Activated T-cell treated with anti-CD3 and anti-CD28 coated beads for 24 hours (primary cell): ENCODE results near the gene TYMS.

Experiments used
- DNase-seq: peaks from one replicate; pipeline ENCODE4 v3.0.0-alpha.2; 2020; ENCODE audit warnings: low read depth

The TYMS gene

DNA sequence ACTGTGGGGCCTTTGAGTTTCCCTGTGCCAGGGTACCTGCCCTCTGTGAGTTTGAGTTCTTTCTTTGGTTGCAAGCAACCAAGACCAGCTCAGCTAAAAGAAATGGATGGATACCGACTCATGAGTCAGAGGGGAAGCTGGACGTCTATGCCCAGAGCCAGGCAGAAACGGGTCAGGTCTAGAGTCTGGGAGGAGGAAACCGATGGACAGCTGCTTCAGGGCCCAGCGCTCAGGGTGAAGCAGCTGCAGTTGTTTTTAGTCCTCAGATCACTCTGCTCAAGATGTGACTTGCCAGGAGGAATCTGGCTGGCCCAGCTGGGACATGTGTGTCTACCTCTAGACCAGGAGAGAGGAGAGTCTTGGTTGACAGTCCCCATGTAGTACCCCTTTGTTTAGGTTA lies 10.1 kb upstream of the TYMS start:
- no peak for DNase-seq

DNA sequence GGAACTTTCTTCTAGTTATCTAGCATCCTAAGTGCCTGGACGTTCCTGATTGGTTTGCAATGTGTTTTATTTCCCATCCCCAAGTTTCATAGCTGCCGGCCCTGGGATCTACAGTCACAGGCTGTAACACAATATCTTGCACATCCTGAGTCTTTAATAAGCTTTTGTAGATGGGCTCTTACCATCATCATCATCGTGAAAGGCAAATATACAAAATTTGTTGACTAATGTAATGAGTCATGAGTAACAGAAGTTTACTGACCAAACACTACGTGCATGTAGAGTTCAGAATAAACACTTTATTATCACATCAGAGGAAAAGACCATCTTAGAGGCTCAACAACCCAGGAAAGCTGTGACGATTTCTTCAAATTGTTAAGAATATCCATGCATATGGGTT lies 8.1 kb upstream of the TYMS start:
- no peak for DNase-seq

DNA sequence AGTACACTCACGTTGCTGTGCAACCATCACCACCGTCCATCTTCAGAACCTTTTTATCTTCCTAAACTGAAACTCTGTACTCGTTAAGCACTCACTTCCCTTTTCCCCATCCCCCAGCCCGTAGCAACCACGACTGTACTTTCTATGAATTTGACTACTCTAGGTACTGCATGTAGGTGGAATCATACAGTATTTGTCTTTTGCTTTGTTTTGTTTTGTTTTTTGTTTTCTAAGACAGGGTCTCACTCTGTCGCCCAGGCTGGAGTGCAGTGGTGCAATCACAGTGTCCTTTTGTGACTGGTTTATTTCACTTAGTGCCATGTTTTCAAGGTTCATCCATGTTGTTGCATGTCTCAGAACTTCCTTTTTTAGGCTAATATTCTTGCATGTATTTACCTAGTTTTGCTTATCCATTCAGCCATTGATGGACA lies 7.0 kb upstream of the TYMS start:
- no peak for DNase-seq

DNA sequence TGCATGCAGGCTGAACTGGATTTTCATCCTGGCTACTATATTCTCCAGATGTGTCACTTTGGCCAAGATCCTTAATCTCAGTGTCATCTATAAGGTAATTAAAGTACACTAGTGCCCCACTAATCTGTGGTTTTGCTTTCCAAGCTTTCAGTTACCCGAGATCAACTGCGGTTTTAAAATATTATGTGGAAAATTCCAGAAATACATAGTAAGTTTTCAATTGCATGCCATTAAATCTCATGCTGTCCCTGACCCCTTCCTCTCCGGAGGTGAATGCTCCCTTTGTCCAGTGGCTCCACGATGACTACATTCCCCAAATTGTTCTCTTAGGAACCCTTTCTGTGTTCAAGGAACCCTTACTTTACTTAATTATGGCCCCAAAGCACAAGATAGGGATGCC lies 5.3 kb upstream of the TYMS start:
- DNase-seq: no peak

DNA sequence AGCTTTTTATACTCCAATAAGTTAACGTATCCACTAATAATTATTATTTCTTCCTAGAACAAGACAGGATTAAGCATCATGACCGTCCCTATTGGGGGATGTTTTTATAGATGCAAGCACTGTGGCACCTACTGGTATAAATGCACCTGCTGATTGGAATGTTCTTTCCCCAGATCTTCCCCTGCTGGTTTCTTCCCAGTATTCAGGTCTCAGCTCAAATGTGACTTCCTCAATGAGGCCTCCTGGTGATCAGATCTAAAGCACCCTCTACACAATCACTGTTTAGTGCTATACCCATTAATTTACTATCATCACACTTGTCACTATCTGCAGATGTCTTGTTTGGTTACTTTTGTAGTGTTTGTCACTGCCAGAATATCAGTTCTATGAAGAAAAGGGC lies 3.9 kb upstream of the TYMS start:
- DNase-seq: no peak

DNA sequence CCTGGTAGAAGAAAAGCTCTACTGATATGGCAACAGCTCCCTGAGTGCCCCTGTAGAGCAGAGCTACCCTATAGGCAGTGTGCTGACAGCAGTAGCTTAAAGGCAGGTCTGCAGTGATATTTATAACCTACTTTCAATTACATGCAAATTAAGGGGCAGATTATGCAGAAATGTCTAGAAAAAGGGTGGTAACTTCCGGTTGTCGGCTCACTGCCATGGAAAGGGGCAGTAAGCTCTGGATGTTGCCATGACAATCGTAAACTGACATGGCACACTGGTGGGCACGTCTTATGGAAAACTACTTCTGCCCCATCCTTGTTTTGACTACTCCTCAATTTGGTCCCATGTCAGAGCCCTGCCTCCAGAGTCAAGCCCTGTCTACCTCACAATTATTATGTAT lies 2.9 kb upstream of the TYMS start:
- no peak for DNase-seq

DNA sequence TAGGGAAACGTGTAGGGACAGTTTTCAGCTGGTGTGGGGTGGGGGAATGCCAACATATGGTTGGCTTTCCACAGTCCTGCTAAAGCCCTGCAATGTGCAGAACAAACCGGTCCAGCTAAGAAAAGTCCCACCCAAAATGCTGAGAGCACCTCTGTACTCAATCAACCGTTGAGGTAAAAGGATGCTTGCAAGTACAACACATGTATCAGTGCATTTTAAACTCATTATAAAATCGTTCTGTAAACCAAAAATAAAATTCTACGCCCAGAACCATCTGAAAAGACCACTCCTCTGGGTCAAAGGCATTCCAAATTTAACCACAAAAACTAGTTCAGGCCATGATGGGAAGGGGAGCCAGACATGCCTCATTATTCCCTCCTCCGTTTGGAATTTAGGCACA lies 2.0 kb upstream of the TYMS start:
- no peak for DNase-seq

DNA sequence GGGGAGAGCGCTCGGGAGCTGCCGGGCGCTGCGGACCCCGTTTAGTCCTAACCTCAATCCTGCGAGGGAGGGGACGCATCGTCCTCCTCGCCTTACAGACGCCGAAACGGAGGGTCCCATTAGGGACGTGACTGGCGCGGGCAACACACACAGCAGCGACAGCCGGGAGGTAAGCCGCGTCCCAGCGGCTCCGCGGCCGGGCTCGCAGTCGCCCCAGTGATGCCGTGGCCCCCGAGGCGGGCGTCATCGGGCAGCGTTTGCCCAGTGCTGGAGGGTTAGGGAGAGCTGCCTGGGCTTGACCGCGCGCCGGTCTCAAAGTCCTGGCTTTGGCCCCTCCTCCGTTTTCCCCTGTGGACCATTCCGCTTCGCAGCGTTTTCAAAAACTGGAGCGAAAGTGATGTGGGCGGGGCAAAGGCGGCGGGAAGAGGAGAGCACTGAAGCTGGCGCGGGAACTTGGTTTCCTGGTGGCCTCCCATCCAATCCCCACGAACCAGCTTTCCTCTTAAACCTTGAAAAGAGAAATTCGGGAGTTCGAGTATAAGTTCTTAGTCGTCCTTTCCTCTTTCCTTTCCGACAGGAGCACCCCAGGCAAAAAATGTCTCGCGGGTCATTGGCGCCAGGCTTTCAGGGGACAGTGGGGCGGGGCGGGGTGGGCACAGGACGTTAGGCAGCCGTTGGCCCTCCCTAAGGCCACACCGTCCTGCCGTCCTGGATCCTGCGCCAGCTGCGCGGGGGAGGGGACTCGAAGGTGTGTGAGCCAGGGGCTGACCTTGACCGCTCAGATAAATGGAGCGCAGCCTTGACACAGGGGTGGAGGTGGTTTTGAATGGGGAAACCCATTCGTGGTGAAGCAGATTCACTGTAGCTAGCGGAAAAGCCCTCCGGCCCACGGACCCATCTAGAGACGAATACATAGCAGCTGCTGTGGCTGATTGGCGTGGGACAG lies 821 bp downstream of the TYMS start:
- DNase-seq: peak; percentile 59

DNA sequence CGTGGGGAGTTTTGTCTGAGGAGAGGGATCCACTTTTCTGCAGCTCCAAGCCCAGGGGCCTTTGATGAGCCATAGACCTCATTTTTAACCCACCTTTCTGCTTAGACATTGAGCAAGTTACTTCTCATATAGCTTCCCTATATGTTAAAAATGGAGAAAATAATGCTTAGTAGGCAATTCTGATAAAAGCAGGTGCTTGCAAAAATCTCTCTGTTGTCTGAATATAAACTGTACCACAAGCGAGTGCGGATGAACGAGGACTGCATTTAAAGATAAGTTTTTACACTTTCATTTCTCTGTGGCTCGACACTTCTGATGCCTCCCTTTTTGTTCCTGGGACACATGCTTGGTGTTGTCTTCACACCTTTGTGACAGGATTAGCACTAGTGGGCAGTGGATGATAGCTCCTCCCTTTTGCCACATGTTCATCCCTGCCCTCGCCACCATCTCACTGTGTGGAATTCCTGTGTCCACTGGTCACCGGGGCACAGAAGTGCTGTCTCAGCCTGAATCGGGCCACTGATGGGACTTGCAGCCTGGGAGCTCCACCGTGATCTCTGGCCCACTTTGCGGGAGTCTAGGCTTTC lies 1.6 kb downstream of the TYMS start:
- DNase-seq: no peak

DNA sequence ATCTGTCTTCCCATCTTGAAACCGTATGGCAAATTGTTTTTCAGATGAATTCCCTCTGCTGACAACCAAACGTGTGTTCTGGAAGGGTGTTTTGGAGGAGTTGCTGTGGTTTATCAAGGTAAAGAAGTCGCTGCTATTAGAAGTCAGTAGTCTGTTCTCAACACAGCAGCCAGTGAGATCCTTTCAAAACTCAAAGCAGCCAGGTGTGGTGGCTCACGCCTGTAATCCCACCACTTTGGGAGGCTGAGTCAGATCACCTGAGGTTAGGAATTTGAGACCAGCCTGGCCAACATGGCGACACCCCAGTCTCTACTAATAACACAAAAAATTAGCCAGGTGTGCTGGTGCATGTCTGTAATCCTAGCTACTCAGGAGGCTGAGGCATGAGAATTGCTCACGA lies 2.1 kb downstream of the TYMS start:
- no peak for DNase-seq

DNA sequence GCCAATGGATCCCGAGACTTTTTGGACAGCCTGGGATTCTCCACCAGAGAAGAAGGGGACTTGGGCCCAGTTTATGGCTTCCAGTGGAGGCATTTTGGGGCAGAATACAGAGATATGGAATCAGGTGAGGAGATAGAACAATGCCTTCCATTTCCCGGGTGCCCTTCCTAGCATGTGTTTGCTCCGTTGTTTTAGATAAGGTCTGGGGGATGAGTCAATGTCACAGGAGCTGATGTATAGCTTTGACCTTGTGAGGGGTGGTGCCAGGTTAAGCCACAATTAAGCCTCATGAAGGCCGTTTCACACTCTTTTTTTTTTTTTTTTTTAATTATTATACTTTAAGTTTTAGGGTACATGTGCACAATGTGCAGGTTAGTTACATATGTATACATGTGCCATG lies 4.7 kb downstream of the TYMS start:
- DNase-seq: no peak

DNA sequence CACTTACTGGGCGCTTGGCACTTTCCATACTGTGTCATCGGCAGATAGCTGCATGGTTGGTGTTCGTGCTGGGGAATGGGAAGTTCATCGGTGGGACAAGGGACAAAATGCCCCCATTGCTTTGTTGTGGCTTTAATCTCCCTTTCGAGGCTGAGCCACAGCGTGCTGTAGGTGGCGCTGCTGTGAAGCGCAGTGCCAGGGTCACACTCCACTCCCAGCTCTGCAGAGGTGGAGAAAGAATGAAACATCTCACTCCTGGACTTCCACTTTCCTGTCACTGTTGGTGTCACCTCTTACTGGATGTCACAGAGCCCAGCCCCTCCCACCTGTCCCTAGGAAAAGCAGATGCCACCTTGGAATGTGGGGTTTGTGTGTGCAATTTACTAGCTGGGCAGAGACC lies 8.7 kb downstream of the TYMS start:
- no peak for DNase-seq

DNA sequence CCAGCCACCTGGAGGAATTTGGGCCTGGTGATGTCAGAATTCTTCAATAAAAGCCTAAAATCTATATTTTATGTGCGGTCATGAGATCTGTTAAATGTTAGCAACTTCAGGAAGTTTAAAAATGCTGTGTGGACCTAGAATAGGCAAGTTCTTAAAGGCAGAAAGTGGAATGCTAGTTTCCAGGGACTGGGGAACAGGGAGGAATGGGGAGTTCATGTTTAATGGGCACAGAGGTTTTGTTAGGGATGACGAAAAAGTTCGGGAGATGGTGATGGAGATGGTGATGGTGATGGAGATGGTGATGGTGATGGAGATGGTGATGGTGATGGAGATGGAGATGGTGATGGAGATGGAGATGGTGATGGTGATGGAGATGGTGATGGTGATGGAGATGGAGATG lies 9.2 kb downstream of the TYMS start:
- no peak for DNase-seq

DNA sequence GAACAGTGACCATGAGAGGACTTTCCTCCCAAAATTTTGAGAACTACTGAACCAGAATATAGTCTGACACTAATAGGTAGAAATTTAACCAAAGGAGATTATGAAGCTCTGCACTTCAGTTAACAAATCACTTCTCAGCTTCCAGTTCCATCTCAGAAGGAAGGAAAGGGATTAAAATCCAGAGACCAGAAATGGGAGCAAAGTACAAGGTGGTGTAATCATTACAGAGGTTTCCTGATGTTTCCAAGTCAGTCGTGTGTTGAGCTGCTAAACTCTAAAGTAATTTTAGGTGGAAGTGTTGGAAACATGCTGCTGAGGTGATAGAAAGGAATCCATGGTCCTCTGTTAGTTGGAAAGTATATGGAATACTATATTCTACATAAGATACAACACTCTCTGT lies 10.8 kb downstream of the TYMS start:
- DNase-seq: no peak

DNA sequence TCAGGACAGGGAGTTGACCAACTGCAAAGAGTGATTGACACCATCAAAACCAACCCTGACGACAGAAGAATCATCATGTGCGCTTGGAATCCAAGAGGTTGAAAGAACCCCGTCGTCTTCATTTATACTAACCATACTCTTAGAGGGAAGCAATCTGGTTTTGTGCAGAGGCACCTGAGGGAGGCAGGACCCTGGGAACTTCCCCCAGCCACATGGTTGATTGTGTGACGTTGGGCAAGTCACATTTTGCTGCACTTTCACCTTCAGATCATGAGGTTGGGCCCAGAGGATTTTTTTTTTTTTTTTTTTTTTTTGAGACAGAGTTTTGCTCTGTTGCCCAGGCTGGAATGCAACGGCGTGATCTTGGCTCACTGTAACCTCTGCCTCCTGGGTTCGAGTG lies 11.6 kb downstream of the TYMS start:
- DNase-seq: no peak

DNA sequence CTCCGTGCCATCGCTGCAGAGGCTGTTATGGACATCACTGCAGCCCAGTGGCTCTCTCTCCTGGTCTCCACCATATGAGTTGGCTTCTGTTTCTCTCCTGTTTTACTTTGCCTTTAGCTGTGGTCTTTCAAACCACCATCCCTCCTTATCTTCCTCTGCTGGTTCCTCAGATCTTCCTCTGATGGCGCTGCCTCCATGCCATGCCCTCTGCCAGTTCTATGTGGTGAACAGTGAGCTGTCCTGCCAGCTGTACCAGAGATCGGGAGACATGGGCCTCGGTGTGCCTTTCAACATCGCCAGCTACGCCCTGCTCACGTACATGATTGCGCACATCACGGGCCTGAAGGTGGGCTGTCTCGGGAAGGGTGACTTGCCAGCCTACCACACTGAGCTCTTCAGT lies 13.1 kb downstream of the TYMS start:
- DNase-seq: no peak

DNA sequence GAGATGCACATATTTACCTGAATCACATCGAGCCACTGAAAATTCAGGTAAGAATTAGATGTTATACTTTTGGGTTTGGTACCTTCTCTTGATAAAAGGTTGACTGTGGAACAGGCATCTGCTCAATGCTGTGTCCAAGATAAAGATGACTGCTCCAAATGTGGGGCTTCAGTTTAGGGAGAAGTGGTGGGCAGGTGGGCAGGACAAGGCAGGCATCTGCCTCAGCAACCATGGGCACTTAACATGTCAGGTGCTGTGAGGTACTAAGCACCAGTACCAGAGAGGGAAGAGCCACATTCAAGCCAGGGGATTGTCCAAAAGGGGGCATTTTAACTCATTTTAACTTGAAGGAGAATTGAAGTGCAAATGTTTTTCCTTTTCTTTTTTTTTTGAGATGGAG lies 14.0 kb downstream of the TYMS start:
- DNase-seq: no peak

DNA sequence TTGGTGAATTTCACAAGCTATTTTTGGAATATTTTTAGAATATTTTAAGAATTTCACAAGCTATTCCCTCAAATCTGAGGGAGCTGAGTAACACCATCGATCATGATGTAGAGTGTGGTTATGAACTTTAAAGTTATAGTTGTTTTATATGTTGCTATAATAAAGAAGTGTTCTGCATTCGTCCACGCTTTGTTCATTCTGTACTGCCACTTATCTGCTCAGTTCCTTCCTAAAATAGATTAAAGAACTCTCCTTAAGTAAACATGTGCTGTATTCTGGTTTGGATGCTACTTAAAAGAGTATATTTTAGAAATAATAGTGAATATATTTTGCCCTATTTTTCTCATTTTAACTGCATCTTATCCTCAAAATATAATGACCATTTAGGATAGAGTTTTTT lies 15.9 kb downstream of the TYMS start:
- DNase-seq: no peak

DNA sequence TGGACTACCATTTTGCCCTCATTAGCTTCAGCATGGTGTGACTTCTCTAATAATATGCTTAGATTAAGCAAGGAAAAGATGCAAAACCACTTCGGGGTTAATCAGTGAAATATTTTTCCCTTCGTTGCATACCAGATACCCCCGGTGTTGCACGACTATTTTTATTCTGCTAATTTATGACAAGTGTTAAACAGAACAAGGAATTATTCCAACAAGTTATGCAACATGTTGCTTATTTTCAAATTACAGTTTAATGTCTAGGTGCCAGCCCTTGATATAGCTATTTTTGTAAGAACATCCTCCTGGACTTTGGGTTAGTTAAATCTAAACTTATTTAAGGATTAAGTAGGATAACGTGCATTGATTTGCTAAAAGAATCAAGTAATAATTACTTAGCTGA lies 16.3 kb downstream of the TYMS start:
- DNase-seq: no peak

DNA sequence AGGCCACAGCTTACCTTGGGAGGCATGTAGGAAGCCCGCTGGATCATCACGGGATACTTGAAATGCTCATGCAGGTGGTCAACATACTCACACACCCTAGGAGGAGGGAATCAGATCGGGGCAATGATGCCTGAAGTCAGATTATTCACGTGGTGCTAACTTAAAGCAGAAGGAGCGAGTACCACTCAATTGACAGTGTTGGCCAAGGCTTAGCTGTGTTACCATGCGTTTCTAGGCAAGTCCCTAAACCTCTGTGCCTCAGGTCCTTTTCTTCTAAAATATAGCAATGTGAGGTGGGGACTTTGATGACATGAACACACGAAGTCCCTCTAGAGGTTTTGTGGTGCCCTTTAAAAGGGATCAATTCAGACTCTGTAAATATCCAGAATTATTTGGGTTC lies 17.9 kb downstream of the TYMS start:
- DNase-seq: no peak

DNA sequence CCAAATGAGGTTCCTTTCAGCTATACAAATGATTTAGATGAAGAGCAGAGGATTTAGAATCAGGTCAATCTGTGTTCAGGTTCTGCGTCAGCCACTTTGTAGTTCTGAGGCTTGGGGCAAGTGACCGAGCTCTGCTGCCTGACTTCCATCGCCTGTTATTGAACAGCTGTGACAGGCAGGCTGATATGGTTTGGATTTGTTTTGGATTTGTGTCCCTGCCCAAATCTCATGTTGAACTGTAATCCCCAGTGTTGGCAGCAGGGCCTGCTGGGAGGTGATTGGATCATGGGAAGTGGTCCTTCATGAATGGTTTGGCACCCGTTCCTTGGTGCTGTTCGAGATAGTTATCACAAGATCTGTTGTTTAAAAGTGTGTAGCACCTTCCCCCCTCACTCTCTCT lies 18.6 kb downstream of the TYMS start:
- no peak for DNase-seq

DNA sequence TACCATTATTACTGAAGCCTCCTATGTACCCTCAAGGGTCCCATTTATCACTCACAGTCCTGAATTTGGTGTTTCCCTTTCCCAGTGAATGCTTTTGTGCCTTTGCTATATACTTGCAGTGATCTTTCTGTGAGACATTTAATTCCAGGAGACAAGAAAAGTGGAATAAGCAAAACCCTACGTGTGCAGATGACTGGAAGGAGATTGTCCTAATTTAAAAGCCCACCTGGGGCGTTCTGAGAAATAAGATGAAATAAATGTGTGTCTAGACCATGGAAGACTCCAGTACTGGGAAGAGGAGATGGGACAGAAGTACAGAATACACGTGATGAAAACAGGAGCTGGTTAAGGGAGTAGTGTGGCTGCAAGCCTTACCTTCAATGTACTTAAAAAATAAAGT lies 19.3 kb downstream of the TYMS start:
- no peak for DNase-seq

DNA sequence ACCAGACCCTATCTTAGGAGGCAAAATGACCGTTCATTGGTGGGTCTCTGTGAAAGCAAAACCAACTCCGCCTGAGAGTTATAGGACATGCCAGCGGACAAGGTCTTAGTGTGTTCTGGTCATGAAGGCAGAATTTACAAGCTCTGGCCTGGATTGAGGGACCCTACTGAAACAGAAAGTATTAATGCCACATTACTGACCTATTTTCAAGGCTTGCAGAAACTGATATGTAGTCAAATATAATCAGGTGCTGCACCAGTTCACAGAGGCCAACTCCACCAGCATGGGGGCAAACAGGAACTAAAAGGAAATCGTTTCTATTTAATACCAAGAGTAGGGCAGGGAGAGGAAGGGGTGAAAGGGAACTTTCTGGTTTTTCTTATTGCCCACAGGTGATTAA lies 19.7 kb downstream of the TYMS start:
- no peak for DNase-seq

DNA sequence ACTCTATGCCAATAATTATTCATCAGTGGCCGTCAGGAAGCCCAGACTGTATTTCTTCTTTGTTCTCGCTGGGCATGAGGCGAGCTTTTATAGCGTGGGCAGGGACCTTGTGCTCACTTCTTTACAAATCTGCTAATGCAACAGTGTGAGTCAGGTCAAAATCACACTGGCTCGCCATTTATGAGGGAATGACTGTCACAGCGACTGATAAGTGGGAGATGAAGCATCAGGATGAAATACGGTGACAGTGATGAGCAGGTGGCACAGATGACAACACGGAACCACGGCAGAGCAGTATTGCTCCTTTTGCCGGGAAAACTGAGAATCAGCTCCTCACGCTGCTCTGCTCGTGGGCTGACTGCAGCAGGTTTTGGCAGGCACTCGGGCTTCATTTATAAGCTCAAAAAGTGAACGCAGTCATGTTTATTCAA lies 20.5 kb downstream of the TYMS start:
- no peak for DNase-seq
